Cerebellar nuclear complex (tissue), 1 donor: ENCODE data around the gene BPHL.
"Not testable (repeated sequence)": the region's sequence is repeated elsewhere in the genome, so short reads cannot be mapped to it uniquely, and the experiment has no call there.

Source experiments
- DNase-seq, 2 experiments: peaks; one replicate each; lab custom pipeline; 2025; lab: John Stamatoyannopoulos, UW

BPHL gene

DNA sequence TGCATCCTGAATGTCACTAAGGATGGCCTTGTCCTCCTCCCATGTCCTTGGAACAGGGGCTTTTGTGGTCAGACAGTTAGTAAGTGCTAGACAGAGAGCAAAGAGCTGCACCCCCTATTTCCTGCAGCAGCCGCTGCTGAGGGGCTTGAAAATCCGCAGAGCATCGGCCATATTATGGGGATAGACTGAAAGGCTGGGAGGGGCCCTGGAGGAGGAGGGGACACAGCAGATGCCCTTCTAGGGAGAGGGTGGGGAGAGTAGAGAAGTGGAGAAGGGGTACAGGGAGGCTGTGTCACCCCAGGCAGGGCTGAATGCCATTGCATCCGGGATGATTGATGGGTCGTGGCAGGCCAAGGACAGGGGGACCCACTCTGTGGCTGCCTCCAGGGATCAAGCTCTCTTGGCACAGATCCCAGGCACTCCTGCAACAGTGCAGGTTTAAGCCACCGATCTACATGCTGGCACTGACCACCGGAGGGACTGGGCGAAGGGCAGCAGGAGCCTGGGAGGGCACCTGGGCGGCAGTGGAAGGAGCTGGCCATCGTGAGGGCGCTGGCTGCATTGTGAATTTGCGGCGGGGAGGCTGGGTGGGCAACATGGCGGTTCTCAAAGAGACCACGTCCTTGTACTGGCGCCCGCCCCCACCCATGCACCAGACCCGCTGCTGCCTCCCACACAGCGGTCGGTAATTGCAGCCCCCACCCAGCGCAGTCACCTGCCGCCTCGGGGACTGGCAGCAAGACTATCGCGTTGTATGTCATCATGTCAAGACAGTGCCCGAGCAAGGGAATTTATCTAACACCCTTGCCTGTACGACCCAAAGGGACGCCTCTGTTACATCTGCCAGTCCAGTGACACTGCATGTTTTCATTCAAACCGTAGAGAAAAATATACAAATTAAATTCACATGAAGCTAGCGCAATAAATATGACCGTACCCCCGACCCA, 37.9 kb downstream of the BPHL start:
- not testable (repeated sequence) for DNase-seq

- peak in 1 of 2 experiments; percentile 40 for DNase-seq
Measured at GRCh38 chr6:3157131-3157933, 38.8 kb downstream of the BPHL start, which contains the start of gene TUBB2A. TUBB2A (minus strand) TSS chr6:3157544; CDS start chr6:3157463, 81 bp downstream.

DNA sequence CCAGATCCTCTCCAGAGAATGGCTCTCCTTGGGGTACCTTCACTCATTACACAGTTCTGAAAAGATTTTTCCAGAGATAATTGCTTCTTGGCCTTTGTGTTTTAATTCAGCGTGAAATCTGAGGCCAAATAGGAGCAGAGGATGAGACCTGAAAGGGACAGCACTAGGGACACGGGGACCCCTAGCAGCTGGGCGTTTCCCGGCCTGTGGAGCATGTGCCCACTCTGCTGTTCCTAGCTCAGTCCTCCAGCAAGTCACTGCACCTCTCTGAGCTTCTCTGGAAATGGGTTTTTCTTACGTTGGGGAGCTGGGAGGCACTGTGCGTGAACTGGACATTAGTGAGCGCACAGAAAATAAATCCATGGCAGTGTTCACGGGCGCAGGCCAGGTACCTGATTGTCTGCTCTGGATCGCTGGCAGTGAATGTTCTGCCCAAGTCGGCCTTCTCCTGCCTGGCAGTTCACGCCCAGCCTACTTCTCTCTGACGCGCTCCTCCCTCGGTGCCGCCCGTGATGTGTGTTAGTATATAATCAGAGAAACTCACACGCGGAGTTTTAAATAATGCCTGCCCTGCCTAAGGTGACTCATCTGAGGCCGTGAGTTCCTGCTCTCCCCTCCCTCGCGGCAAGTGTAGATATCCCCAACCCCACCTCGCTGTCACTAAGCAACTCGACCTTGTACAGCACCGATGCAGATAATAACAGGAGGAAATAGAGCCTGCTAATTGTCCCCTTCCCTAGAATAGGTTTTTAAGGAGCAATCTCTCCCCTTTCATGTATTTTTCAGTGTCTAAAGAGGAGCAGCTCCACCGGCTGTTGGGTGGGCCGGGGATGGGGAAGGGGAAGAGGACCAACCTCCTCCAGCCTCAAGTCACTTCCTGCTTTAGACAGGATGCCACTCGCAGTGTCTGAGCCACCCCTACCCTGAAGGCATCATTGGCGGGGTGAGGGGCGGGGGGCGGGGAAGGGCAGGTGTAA, 41.6 kb downstream of the BPHL start:
- no peak for DNase-seq

- no peak for DNase-seq
Measured at GRCh38 chr6:3162067-3162497, 43.6 kb downstream of the BPHL start.

GRCh38 chr6:3162565-3163247, 44.2 kb downstream of the BPHL start:
- DNase-seq = peak in 1 of 2 experiments; percentile 28

- peak in 1 of 2 experiments; percentile 28 for DNase-seq
Measured at GRCh38 chr6:3163248-3163594, 44.7 kb downstream of the BPHL start.

DNA sequence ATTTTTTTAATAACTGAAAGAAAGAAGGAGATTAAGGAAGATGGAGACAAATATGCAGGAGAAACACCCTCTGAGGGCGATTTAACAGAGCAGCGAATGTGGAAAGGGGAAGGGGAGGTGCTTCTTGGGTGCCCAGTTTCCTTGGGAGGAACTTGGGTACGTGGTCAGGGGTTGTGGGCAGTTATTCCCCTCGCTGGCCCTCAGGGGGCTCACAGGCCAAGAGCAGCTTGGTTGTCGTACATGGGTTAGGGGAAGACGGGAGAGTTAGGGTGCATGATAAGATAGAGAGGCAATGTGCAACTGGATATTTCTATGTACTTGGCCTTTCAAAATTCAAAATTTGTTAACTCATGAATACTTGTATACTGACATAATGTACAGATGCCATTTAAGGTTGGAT, 45.9 kb downstream of the BPHL start:
- no peak for DNase-seq

DNA sequence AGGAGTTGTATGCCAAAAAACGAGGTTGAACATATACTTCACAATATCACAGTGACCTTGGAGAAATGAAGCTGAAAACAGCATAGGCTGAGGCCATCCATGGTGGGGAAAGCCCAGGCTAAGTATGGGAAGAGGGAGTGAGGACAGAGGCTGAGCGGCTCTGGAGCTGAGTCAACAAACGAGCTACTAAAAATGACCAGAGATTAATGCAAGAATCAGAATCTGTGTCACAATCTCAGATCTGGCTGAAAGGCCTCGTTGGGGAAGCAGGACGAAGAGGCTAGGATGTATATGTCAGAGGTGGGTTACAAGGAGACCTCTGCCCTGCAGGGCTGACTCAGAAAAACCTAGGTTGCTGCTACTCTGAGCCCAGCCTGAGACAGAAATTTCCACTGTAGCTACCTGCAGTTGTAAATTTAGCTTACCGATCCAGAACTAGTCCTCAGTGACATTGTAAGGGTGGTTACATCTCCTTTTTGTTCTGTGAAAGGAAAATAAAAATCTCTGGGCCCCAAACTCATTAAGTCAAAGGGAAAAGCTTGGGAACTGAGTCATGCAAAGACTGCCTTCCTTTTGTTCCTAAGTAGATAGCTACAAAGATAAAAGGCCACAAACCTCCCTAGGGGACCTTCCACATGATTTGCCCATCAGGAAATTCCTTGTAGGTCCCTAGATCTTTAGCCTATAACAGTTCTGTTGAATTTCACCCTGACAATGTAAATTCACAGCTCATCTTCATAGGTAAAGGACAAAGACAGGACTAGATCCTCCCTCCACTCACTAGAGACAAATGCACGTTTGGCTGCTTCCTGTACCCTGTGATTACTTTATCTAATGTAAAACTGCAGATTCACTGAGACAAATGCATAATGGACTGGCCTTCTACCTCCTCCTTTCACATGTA, 47.4 kb downstream of the BPHL start:
- no peak for DNase-seq

- DNase-seq = not testable (repeated sequence)
Measured at GRCh38 chr6:3166535-3167225, 48.2 kb downstream of the BPHL start.

- not testable (repeated sequence) for DNase-seq
Measured at GRCh38 chr6:3168046-3168445, 49.5 kb downstream of the BPHL start.

- not testable (repeated sequence) for DNase-seq
Measured at GRCh38 chr6:3170676-3171075, 52.2 kb downstream of the BPHL start.

DNA sequence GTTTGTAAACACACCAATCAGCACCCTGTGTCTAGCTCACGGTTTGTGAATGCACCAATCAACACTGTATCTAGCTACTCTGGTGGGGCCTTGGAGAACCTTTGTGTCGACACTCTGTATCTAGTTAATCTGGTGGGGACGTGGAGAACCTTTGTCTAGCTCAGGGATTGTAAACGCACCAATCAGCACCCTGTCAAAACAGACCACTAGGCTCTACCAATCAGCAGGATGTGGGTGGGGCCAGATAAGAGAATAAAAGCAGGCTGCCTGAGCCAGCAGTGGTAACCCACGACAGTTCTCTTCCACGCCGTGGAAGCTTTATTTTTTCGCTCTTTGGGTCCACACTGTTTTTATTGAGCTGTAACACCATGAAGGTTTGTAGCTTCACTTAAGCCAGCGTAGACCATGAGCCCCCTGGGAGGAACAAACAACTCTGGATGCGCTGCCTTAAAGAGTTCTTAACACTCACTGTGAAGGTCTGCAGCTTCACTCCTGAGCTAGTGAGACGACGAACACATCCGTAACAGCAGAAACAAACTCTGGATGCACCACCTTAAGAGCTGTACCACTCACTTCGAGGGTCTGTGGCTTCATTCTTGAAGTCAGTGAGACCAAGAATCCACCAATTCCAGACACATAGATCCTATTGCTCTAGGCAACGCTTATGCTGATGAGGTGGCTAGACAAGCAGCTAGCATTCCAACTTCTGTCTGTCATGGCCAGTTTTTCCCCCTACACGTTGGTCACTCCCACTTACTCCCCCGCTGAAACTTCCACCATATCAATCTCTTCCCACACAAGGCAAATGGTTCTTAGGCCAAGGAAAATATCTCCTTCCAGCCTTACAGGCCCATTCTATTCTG, 53.0 kb downstream of the BPHL start:
- DNase-seq = not testable (repeated sequence)

GRCh38 chr6:3172789-3173188, 54.3 kb downstream of the BPHL start:
- not testable (repeated sequence) for DNase-seq

- not testable (repeated sequence) for DNase-seq
Measured at GRCh38 chr6:3173636-3174089, 55.2 kb downstream of the BPHL start.

DNA sequence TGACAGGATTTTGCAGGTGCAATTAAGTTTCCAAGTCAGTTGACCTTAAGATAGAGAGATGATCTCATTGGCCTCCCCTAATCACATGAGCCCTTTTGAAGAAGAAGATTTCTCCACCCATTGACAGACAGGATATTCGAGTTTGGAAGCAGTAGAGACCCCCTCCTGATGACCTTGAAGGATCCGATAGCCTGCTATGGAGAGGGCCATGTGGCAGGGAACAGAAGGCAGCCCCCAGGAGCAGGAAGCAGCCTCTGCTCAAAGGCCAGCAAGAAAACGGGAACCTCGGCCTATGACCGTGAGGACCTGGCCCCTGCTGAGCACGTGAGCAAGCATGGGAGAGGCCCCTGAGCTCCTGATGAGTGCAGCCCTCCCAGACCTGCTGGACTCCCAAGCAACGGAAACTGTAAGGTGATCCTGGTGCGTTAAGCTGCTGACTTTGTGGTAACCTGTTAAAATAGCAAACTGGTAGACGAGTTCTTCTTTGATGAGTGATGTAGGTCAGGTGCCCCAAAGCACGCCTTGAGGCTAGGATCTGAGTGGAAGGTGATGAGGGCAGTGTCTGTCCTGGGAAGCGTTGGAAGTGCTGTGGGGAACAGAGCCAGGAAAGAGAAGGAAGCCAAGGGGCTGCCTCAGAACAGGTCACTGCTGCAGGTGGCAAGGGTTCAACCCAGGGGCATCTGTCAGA, 57.3 kb downstream of the BPHL start:
- DNase-seq = no peak

DNA sequence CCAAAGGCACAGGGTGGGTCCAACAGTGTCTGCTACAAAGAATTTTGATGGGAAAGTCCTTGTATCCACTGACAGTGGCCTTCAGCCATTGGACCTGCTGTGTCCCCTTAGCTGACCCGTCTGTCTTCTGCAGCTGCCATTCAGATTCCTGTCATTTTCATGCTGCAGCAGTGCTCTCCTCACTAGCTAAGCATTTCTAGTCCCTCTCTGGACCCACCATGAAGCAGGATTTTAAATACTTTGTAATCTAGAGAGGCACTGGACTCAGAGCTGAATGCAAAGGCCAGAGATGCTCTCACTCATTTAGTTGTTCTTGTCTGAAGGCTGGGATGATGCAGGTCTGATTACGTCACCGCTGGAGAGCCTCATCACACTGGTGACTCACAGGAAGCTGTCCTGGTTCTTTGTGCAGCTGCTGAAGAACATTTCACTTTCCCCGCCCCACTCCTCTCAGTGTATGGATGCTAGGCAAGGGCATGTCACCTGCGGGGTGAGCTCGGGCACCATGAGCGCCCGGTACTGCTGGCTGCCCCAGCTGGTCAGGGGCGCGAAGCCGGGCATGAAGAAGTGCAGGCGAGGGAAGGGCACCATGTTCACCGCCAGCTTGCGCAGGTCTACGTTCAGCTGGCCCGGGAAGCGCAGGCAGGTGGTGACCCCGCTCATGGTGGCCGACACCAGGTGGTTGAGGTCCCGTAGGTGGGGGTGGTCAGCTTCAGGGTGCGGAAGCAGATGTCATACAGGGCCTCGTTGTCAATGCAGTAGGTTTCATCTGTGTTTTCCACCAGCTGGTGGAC, 58.2 kb downstream of the BPHL start:
- no peak for DNase-seq

DNA sequence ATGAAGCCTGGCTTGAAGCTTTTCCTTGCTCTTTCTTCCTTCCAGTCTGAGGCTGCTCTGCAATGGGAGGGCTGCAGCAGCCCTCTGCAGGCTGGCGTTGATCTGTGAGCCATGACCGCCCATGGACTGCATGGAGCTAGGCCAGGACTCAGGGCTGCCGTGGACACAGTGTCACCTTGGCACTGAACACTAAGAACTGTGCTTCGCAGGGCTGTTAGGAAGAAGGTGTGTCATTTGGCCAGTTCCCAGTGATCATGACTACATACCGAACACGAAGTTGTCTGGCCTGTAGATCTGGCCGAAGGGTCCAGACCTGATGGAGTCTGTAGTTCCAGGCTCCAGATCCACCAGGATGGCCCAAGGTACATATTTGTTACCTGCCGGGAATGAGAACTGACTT, 60.2 kb downstream of the BPHL start:
- DNase-seq = not testable (repeated sequence)
